T-helper 1 cell treated with Interleukin-12 subunit alpha and Interleukin-12 subunit beta and Interleukin-4 antibody, amounts not matched to agents 30 μg/mL and 1 μg/mL, for 36 hours (primary cell): ENCODE results near the gene VSTM4.

ENCODE experiments used
- H3K27ac Mint-ChIP-seq: one replicate; pipeline ENCODE4 v1.8.0; 2021; ENCODE audit warnings: mild to moderate bottlenecking, mixed read lengths
- H3K27me3 Mint-ChIP-seq: one replicate; pipeline ENCODE4 v1.8.0; 2021; ENCODE audit warnings: low read depth, mixed read lengths
- H3K36me3 Mint-ChIP-seq: one replicate; pipeline ENCODE4 v1.8.0; 2021; ENCODE audit warnings: low read depth, mixed read lengths
- H3K4me1 Mint-ChIP-seq: one replicate; pipeline ENCODE4 v1.8.0; 2021; ENCODE audit warnings: low read depth, mixed read lengths
- H3K4me3 Mint-ChIP-seq: one replicate; pipeline ENCODE4 v1.8.0; 2021; ENCODE audit warnings: mild to moderate bottlenecking, moderate library complexity, mixed read lengths
- H3K9me3 Mint-ChIP-seq: one replicate; pipeline ENCODE4 v1.8.0; 2021; ENCODE audit warnings: mixed read lengths

Gene VSTM4

DNA sequence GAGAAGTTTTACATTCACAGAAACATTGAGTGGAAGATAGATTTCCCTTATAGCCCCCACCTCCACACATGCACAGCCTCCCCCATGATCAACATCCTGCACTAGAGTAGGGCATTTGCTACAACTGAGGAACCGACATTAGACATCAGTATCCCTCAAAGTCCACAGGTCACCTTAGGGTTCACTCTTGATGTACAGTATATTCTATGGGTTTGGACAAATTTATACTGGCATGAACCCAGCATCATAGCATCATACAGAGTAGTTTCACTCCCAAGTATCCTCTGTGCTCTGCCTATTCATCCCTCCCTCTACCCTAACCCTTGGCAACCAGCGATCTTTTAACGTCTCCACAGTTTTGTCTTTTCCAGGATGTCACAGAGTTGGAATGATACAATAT is 64.4 kb downstream of the VSTM4 start:
- Mint-ChIP-seq H3K4me3 (no peak overlapping the region), H3K36me3 (no peaks in the 10 kb centered on the region), H3K27ac (no peak overlapping the region), H3K9me3 (no peaks in the 10 kb centered on the region), H3K27me3 (peaks cover 12% of the 10 kb centered on the region), H3K4me1 (peaks cover 5% of the 10 kb centered on the region)

DNA sequence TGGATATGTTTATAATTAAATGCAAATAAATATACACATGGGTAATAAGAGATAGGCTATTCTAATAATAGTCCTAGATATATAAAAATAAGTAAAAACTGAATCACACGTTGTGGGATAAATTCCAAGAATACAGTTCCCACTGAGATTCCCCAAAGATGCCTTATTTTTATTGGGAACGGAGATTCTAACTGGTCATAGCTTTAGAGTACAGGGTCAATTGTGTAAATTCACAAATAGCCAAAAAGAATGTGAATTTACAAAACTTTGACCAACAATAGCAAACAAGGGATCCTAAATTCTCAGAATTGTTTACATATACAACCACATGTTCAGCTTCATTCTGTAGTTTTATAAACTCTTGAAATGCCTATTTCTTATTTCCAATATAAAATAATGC is 65.0 kb downstream of the VSTM4 start:
- peaks cover 5% of the 10 kb centered on the region for H3K4me1 Mint-ChIP-seq
- no peak overlapping the region for H3K27ac Mint-ChIP-seq
- no peaks in the 10 kb centered on the region for H3K9me3 Mint-ChIP-seq
- no peak overlapping the region for H3K4me3 Mint-ChIP-seq
- H3K36me3 Mint-ChIP-seq = no peaks in the 10 kb centered on the region
- peaks cover 17% of the 10 kb centered on the region for H3K27me3 Mint-ChIP-seq

DNA sequence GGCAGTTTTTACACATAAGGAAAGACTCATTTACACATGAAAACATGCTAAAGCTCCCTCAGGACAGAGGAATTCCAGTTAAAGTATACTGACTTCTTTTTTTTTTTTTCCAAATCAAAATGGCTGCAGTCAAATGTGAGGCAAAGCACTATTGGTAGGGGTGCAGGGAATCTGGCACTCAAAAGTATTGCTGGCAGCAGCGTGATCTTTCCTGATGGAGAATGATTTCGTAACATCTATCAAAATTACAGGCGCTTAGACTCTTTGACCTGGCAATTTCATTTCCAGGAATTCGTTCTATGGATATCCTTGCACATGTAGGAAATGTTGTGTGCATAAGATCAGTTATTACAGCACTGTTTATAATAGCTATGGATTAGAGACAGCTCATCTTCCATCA is 65.7 kb downstream of the VSTM4 start:
- H3K4me1 Mint-ChIP-seq = peaks cover 5% of the 10 kb centered on the region
- H3K9me3 Mint-ChIP-seq = no peaks in the 10 kb centered on the region
- H3K27me3 Mint-ChIP-seq = peaks cover 20% of the 10 kb centered on the region
- H3K36me3 Mint-ChIP-seq = no peaks in the 10 kb centered on the region
- H3K27ac Mint-ChIP-seq = no peak overlapping the region
- no peak overlapping the region for H3K4me3 Mint-ChIP-seq

DNA sequence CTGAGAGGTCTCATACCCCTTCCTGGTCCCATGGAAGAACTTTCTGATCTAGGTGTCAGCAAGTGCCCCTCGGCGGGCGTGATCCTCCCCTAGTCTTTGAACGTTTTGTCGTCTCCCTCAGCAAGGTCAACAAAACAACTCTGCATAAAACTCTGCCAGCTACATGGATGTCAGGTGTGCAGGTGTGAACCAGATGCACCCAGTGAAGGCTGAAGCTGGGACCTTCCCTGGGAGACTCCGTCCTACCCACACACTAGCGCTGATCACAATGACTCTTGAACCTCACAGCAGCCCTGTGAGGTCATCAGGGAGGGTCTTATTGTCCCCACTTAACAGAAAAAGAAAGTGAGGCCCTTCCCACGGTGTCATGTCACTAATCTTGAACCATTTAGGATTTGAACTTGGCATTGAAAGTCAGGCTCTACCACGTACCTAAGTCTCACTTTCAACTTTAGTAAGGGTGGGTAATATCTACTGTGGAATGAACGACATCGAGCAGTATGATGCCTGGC is 68.1 kb downstream of the VSTM4 start:
- Mint-ChIP-seq H3K4me1 (no peaks in the 10 kb centered on the region), H3K4me3 (no peak overlapping the region), H3K9me3 (no peaks in the 10 kb centered on the region), H3K27me3 (peaks cover 31% of the 10 kb centered on the region), H3K27ac (no peak overlapping the region), H3K36me3 (no peaks in the 10 kb centered on the region)

DNA sequence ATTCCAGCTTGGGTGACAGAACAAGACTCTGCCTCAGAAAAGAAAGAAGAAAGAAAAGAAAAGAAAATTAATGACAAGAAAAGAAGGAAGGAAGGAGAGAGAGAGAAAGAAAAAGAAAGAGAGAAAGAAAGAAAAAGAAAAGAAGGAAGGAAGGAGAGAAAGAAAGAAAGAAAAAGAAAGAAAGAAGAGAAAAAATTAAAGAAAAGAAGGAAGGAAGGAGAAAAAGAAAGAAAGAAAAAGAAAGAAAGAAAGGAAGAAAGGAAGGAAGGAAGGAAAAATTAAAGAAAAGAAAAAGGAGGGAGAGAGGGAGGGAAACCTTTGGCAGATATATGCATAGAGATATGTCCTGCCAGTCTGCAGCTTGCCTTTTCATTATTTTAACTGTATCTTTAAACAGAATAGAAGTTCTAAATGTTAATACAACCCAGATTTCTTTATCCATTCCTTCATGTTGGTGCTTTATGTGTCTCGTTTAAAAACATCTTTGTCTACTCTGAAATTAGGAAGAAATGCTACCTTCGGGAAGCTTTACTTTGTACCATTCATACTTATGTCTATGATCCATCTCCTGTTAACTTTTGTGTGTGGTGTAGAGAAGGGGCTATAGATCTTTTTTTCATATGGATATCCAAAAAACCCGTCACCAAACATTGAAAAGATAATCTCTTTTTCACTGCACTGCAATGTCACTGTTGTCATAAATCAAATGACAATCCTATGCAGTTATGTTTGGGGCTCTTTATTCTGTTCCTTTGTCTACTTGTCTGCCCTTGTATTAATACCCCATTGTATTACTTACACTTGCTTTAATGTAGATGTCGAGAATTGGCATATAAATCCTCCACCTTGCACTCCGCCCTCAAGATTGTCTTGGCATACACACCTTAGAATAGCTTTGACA is 70.8 kb downstream of the VSTM4 start:
- Mint-ChIP-seq H3K4me3 (no peak overlapping the region), H3K4me1 (no peaks in the 10 kb centered on the region), H3K36me3 (no peaks in the 10 kb centered on the region), H3K27me3 (peaks cover 21% of the 10 kb centered on the region), H3K9me3 (no peaks in the 10 kb centered on the region), H3K27ac (no peak overlapping the region)

DNA sequence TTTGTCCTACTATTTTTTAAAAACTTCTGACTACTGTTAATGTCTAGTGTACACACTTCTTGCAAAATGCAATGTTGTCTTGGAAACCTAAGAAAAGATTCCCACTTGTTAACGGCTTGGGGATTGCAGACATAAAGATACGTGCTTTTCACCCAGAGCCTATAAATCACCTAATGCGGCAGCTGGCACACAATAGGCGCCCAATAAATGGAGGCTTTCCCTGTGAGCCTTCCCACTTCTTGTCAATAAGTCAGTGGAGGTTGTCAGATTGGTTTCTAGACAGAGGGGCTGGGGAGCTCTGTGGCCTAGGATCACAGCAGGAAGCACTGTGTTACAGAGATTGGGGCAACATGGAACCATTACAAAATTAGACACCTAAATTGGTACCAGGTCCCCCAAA is 74.7 kb downstream of the VSTM4 start:
- H3K9me3 Mint-ChIP-seq = no peaks in the 10 kb centered on the region
- no peak overlapping the region for H3K27ac Mint-ChIP-seq
- H3K4me3 Mint-ChIP-seq = no peak overlapping the region
- no peaks in the 10 kb centered on the region for H3K36me3 Mint-ChIP-seq
- H3K27me3 Mint-ChIP-seq = peaks cover 16% of the 10 kb centered on the region
- no peaks in the 10 kb centered on the region for H3K4me1 Mint-ChIP-seq

DNA sequence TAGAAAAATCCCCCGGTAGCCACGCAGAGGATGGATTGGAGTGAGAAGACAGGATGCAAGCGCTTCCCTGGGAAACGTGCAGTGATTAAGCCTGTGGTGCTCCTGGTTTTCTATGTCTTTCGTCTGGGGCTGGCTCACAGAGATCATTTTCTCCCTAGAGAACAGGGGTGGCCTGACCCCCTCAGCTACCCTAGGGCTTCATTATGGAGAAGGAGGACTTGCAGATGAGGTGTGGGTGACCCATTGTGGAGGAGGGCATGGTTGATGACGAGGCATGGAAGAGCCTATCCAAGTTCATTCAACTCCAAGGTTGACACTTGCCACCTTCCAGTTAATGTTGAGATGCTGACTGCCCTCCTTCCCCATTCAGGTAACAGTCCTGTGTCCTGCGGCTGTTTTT is 75.9 kb downstream of the VSTM4 start:
- Mint-ChIP-seq H3K9me3 (no peaks in the 10 kb centered on the region), H3K4me1 (no peaks in the 10 kb centered on the region), H3K36me3 (no peaks in the 10 kb centered on the region), H3K27me3 (peaks cover 11% of the 10 kb centered on the region), H3K27ac (no peak overlapping the region), H3K4me3 (no peak overlapping the region)

DNA sequence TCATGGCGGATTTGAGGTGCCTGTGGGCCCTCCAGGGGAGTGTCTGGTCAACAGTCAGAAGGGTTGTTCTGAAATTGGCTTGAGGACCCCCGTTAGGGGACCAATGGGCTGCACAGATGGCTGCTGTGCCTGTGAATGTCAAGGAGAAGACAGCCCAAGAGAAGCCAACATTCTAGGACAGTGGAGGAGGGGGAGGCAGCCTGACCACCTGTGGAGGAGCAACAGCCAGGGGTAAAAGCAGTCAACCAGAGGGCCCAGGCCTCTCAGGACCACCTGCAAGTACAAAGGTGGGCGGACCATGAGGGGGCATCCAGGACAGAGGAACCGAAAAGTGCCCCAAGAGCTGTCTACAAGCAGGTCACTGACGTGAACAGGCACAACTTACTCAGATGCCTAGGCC is 76.6 kb downstream of the VSTM4 start:
- Mint-ChIP-seq H3K4me1 (no peaks in the 10 kb centered on the region), H3K27me3 (peaks cover 6% of the 10 kb centered on the region), H3K36me3 (no peaks in the 10 kb centered on the region), H3K27ac (no peak overlapping the region), H3K9me3 (no peaks in the 10 kb centered on the region), H3K4me3 (no peak overlapping the region)

DNA sequence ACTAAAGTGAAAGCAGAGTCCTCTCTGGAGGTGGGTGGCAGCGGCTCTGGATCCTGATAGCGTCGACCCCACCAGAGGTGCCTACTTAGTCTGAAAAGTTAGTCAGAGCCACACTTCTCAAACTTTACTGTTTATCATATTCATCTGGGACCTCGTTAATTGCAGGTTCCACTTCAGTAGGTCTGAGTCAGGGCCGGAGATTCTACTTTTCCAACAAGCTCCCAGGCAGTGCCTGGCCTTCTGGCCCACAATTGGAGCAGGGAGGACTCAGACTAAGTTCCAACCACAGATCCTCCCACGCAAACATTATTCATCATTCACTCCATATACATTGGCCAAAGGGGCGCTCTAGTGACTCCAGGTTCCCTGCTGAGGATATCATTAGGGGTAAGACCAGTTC is 78.1 kb downstream of the VSTM4 start:
- no peak overlapping the region for H3K27ac Mint-ChIP-seq
- H3K36me3 Mint-ChIP-seq = no peaks in the 10 kb centered on the region
- H3K4me3 Mint-ChIP-seq = no peak overlapping the region
- H3K4me1 Mint-ChIP-seq = no peaks in the 10 kb centered on the region
- no peaks in the 10 kb centered on the region for H3K9me3 Mint-ChIP-seq
- no peaks in the 10 kb centered on the region for H3K27me3 Mint-ChIP-seq

DNA sequence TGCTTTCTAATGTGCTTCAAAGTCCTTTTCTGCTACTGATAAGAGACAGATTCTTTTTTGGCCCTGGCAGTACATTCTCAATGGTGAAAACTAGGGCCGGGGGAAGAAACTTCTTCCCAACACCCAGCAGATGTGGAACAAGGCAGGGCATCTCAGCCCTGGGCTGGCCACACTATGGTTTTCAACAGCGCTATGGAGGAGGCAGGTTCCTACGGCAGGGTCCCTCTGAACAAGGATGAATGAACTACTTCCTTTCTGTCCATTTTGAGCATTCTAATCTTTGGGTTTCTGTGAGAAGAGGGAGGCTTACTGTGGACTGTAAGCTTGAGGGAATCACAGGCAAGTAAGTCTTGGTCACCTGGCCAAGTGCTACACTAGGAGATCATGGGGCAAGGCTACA is 78.7 kb downstream of the VSTM4 start:
- no peaks in the 10 kb centered on the region for H3K36me3 Mint-ChIP-seq
- no peak overlapping the region for H3K4me3 Mint-ChIP-seq
- H3K27ac Mint-ChIP-seq = no peak overlapping the region
- no peaks in the 10 kb centered on the region for H3K9me3 Mint-ChIP-seq
- no peaks in the 10 kb centered on the region for H3K27me3 Mint-ChIP-seq
- no peaks in the 10 kb centered on the region for H3K4me1 Mint-ChIP-seq

DNA sequence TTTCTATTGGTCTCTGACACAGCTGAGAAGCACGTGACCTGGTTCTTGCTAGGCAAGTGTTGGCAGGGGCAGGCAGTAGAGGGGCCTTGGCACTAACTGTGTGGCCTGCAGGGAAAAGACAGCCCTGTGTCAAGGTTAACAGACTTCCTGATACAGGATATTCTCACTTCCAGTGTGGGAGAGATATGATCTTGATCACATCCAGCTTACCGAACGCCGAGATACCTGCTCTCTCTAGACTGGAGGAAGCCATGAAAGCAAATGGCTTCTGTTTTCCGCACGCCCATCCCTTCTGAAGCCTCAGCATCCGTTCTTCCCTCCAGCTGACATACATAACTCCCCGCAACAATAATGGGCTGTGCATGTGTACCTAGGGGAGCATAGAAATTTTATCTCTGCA is 79.4 kb downstream of the VSTM4 start:
- H3K27ac Mint-ChIP-seq = no peak overlapping the region

DNA sequence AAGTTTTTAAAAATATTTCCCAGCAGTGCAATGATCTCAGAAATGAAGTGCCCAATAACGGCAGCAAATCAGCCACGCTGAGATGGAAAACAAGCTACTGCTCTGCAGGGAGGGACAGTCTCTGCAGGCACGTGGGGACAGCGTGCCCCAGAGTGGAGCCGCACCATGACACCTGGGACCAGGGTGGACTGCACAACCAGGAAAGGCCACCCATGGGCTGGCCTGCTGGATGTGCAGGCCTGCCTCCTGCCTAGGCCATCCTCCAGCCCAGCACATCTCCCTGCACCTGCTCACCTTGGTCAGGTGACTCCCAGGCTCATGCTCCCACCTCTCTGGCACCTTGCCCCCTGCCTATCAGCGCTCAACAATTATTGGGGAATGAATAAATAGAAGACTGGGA is 80.4 kb downstream of the VSTM4 start:
- Mint-ChIP-seq H3K36me3 (no peaks in the 10 kb centered on the region), H3K27ac (no peak overlapping the region), H3K4me1 (no peaks in the 10 kb centered on the region), H3K9me3 (no peaks in the 10 kb centered on the region), H3K4me3 (no peak overlapping the region), H3K27me3 (no peaks in the 10 kb centered on the region)

More for the DNA sequence above, 79.4 kb downstream of the VSTM4 start:
- H3K4me3 Mint-ChIP-seq = no peak overlapping the region
- no peaks in the 10 kb centered on the region for H3K9me3 Mint-ChIP-seq
- H3K27me3 Mint-ChIP-seq = no peaks in the 10 kb centered on the region
- H3K36me3 Mint-ChIP-seq = no peaks in the 10 kb centered on the region
- no peaks in the 10 kb centered on the region for H3K4me1 Mint-ChIP-seq

DNA sequence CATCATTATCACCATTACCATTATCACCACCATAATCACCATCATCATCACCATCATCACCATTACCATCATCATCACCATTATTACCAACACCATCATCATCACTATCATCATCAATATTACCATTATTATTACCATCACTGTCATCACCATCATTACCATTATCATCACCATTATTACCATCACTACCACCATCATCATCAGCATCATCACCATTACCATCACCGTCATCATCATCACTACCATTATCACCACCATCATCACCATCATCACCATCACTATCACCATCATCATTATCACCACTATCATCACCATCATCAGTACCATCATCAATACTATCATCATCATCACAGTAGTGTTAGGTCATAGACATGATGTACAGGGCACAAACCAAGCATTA is 81.4 kb downstream of the VSTM4 start:
- Mint-ChIP-seq H3K4me3 (no peak overlapping the region), H3K9me3 (no peaks in the 10 kb centered on the region), H3K27ac (no peak overlapping the region), H3K4me1 (no peaks in the 10 kb centered on the region), H3K27me3 (no peaks in the 10 kb centered on the region), H3K36me3 (no peaks in the 10 kb centered on the region)

DNA sequence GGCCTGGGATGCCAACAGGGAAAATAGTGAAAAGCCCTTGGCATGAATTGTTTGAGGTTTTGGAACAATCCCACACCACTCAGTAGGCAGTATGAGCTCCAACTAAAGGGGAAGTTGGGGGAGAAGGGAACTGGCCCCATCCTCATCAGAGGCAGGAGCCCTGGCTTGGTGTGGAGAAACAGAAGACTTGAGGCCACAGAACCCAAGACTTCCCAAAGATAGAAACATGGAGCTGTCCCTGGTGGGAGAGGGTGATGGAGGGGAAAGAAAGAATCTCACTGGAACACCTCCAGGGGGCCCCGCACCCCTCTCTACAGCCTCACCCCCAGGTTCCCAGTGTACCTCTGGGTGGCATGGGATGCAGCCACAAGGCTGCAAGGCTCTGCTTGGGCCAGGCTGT is 85.7 kb downstream of the VSTM4 start:
- Mint-ChIP-seq H3K27ac (no peak overlapping the region), H3K4me3 (no peak overlapping the region), H3K9me3 (no peaks in the 10 kb centered on the region), H3K27me3 (no peaks in the 10 kb centered on the region), H3K4me1 (no peaks in the 10 kb centered on the region), H3K36me3 (no peaks in the 10 kb centered on the region)

DNA sequence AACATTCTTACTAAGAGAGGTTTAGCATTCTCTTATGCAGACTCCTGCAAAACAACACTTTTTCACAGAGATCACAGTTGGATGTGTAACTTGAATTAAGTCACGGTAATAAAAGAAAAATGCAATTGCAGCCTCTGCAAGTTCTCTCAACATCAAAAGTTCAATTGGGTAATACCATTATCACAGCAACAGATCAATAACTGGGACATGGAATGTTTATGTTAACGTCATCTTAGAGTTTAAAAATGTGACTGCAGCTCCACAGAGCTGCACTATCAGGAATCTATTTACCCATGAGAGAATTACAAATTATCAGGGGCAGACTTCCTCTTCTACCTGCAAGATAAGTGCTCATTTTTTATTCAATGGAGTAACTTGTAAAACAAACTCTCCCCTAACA is 86.7 kb downstream of the VSTM4 start:
- Mint-ChIP-seq H3K9me3 (no peaks in the 10 kb centered on the region), H3K36me3 (no peaks in the 10 kb centered on the region), H3K27me3 (no peaks in the 10 kb centered on the region), H3K4me1 (no peaks in the 10 kb centered on the region), H3K27ac (no peak overlapping the region), H3K4me3 (no peak overlapping the region)
